ENCODE results near the gene CHRNA4. TPM values are rescaled to one million over a fixed set of nuclear protein-coding genes. Genes with fewer than 3 reads are reported as not detected.

The CHRNA4 gene
- total RNA-seq, 1 donor from 2014 or later, result not detected

GRCh38 chr20:63363013-63363957, 2.1 kb upstream of the CHRNA4 start:
- no peak for ATAC-seq (ENCODE audit: low read depth)
- no peaks in the 10 kb centered on the region for H3K9me3 Mint-ChIP-seq
- H3K27me3 Mint-ChIP-seq, result peaks cover 20% of the 10 kb centered on the region
- CTCF ChIA-PET, result no interaction called here
- H3K27ac Mint-ChIP-seq, result no peak overlapping the region
- H3K4me3 Mint-ChIP-seq, result no peak overlapping the region
- TF ChIP-seq CTCF (IDR thresholded peaks at IDR 0.05), result no peak
- H3K4me1 Mint-ChIP-seq, result peaks cover 4% of the 10 kb centered on the region
- intact Hi-C loops (cut with micrococcal nuclease), result no loop called here
- H3K36me3 Mint-ChIP-seq (ENCODE audit: low read depth), result no peaks in the 10 kb centered on the region
- POLR2A ChIA-PET, result no interaction called here
- DNase-seq, result no peak

- no peak for TF ChIP-seq CTCF (IDR thresholded peaks at IDR 0.05)
- DNase-seq (no peak), ATAC-seq (ENCODE audit: low read depth) (no peak)
- POLR2A ChIA-PET, result no interaction called here
- Mint-ChIP-seq H3K4me3 (no peak overlapping the region), H3K27ac (no peak overlapping the region), H3K27me3 (peaks cover 20% of the 10 kb centered on the region), H3K36me3 (ENCODE audit: low read depth) (no peaks in the 10 kb centered on the region), H3K4me1 (peaks cover 4% of the 10 kb centered on the region), H3K9me3 (no peaks in the 10 kb centered on the region)
- CTCF ChIA-PET, result no interaction called here
- intact Hi-C loops (cut with micrococcal nuclease), result no loop called here
Observed at GRCh38 chr20:63362436-63363009, 1.4 kb upstream of the CHRNA4 start.

- Mint-ChIP-seq H3K9me3 (no peaks in the 10 kb centered on the region), H3K27ac (no peak overlapping the region), H3K27me3 (peaks cover 18% of the 10 kb centered on the region), H3K4me3 (no peak overlapping the region), H3K36me3 (ENCODE audit: low read depth) (no peaks in the 10 kb centered on the region), H3K4me1 (peaks cover 4% of the 10 kb centered on the region)
- intact Hi-C loops (cut with micrococcal nuclease), result no loop called here
- ATAC-seq (ENCODE audit: low read depth) (no peak), DNase-seq (no peak)
- TF ChIP-seq CTCF (IDR thresholded peaks at IDR 0.05), result no peak
- CTCF ChIA-PET, result no interaction called here
- POLR2A ChIA-PET, result no interaction called here
Observed at GRCh38 chr20:63361519-63362435, 628 bp upstream of the CHRNA4 start.

GRCh38 chr20:63359937-63360849, 956 bp downstream of the CHRNA4 start:
- ATAC-seq (ENCODE audit: low read depth), result no peak
- Mint-ChIP-seq H3K36me3 (ENCODE audit: low read depth) (no peaks in the 10 kb centered on the region), H3K4me3 (no peak overlapping the region), H3K4me1 (peaks cover 4% of the 10 kb centered on the region), H3K27ac (no peak overlapping the region), H3K9me3 (no peaks in the 10 kb centered on the region), H3K27me3 (peaks cover 18% of the 10 kb centered on the region)
- no peak for TF ChIP-seq CTCF (IDR thresholded peaks at IDR 0.05)
- intact Hi-C loops (cut with micrococcal nuclease), result no loop called here
- POLR2A ChIA-PET, result no interaction called here
- DNase-seq, result no peak
- CTCF ChIA-PET, result no interaction called here

All from activated B cell treated with CpG ODN at 0.5 μM for 24 hours (primary cell).